HepG2 (cell line): ENCODE measurements around the gene EI24. TPM values are rescaled to one million over a fixed set of nuclear protein-coding genes. Genes with fewer than 3 reads are reported as not detected.

Experiments used
- FOSL2 ChIP-seq: sonication (generic); formaldehyde crosslinking; IDR thresholded peaks from 2 replicates; pipeline ENCODE4 v1.4.0; 2020; ENCODE audit warnings: missing genetic modification reagents
- GZF1 ChIP-seq: sonication (generic); formaldehyde crosslinking; IDR thresholded peaks from 2 replicates; pipeline ENCODE4 v1.5.1; 2020; ENCODE audit warnings: mild to moderate bottlenecking, missing genetic modification reagents
- HNF4G ChIP-seq, 2 experiments: sonication (generic) in 1 of 2; formaldehyde crosslinking in 1 of 2; IDR thresholded peaks; 2 replicates each; pipeline versions ENCODE4 v1.4.0 to v1.6.1; 2011 to 2020; ENCODE audit warnings: borderline replicate concordance in 2 of 2, low read depth in 2 of 2, mild to moderate bottlenecking in 2 of 2, low read length in 1 of 2, missing genetic modification reagents in 1 of 2, moderate library complexity in 1 of 2
- HNRNPLL ChIP-seq: fragments of 200-400 bp; formaldehyde crosslinking; IDR thresholded peaks from 2 replicates; pipeline ENCODE4 v1.6.1; 2017; ENCODE audit warnings: mild to moderate bottlenecking, low read depth, low read length; ENCODE audit not compliant: poor library complexity, severe bottlenecking
- HOXD1 ChIP-seq: sonication (generic); formaldehyde crosslinking; IDR thresholded peaks from 2 replicates; pipeline ENCODE4 v1.5.0; 2020; ENCODE audit warnings: missing genetic modification reagents
- JUND ChIP-seq: sonication (generic); formaldehyde crosslinking; IDR thresholded peaks from 2 replicates; pipeline ENCODE4 v1.8.0; 2022; ENCODE audit warnings: mild to moderate bottlenecking, missing genetic modification reagents
- KDM5B ChIP-seq: sonication (generic); formaldehyde crosslinking; IDR thresholded peaks from 2 replicates; pipeline ENCODE4 v1.4.0; 2020; ENCODE audit warnings: missing genetic modification reagents, mild to moderate bottlenecking, borderline replicate concordance
- NFKB2 ChIP-seq: sonication (generic); formaldehyde crosslinking; IDR thresholded peaks from 2 replicates; pipeline ENCODE4 v1.4.0; 2020; ENCODE audit warnings: missing genetic modification reagents, borderline replicate concordance
- PCBP1 ChIP-seq: fragments of 200-400 bp; formaldehyde crosslinking; IDR thresholded peaks from 2 replicates; pipeline ENCODE4 v1.6.1; 2017; ENCODE audit warnings: mild to moderate bottlenecking, low read depth, low read length, borderline replicate concordance
- ZNF33A ChIP-seq: sonication (generic); formaldehyde crosslinking; IDR thresholded peaks from 2 replicates; pipeline ENCODE4 v1.5.1; 2020; ENCODE audit warnings: missing genetic modification reagents, mild to moderate bottlenecking, moderate library complexity, borderline replicate concordance
- ZSCAN22 ChIP-seq: sonication (generic); formaldehyde crosslinking; IDR thresholded peaks from 2 replicates; pipeline ENCODE4 v1.4.0; 2020; ENCODE audit warnings: mild to moderate bottlenecking, missing genetic modification reagents
- polyA plus RNA-seq, 8 experiments: library from polyadenylated mRNA; depleted of rRNA in 3 of 8; stranded (reverse) in 7 of 8; unstranded in 1 of 8; fragments of >200 nt; fragmentation: Illumina TruSeq in 4 of 8; extraction: Trizol in 4 of 8; gene quantifications; 2 replicates each; pipeline versions ENCODE4 v1.2.1 to v1.2.3, GENCODE V29; 2011 to 2016; ENCODE audit warnings: low read depth in 4 of 8, missing spikeins in 1 of 8, mixed read lengths in 1 of 8; ENCODE audit not compliant: insufficient read depth in 1 of 8
- total RNA-seq, 5 experiments: library from RNA; depleted of rRNA; stranded (reverse); fragments of >200 nt; fragmentation: Illumina TruSeq; extraction: Trizol; gene quantifications; 2 replicates each; pipeline ENCODE4 v1.2.3, GENCODE V29; 2016; ENCODE audit warnings: low read depth in 1 of 5
- TF ChIP-seq, protein P1 (sequence below): IDR thresholded peaks from 2 replicates; pipeline ENCODE4 v1.6.1; 2016; ENCODE audit warnings: low read depth, missing genetic modification reagents, missing compliant biosample characterization
- TF ChIP-seq, protein P2 (sequence below): sonication (generic); formaldehyde crosslinking; IDR thresholded peaks from 2 replicates; pipeline ENCODE4 v1.5.0; 2020; ENCODE audit warnings: mild to moderate bottlenecking, missing genetic modification reagents
- TF ChIP-seq, protein P3 (sequence below): sonication (generic); formaldehyde crosslinking; IDR thresholded peaks from 2 replicates; pipeline ENCODE4 v1.8.0; 2022; ENCODE audit warnings: mild to moderate bottlenecking, missing genetic modification reagents; ENCODE audit not compliant: insufficient replicate concordance
- TF ChIP-seq, protein P4 (sequence below): sonication (generic); formaldehyde crosslinking; IDR thresholded peaks from 2 replicates; pipeline ENCODE4 v1.4.0; 2020; ENCODE audit warnings: missing genetic modification reagents

The EI24 gene
- total and polyA plus RNA-seq, 2 of the 13 experiments (the other 11 are each of a cell fraction or from before 2014, with no cell fraction given), result 84.7 to 126 TPM

DNA sequence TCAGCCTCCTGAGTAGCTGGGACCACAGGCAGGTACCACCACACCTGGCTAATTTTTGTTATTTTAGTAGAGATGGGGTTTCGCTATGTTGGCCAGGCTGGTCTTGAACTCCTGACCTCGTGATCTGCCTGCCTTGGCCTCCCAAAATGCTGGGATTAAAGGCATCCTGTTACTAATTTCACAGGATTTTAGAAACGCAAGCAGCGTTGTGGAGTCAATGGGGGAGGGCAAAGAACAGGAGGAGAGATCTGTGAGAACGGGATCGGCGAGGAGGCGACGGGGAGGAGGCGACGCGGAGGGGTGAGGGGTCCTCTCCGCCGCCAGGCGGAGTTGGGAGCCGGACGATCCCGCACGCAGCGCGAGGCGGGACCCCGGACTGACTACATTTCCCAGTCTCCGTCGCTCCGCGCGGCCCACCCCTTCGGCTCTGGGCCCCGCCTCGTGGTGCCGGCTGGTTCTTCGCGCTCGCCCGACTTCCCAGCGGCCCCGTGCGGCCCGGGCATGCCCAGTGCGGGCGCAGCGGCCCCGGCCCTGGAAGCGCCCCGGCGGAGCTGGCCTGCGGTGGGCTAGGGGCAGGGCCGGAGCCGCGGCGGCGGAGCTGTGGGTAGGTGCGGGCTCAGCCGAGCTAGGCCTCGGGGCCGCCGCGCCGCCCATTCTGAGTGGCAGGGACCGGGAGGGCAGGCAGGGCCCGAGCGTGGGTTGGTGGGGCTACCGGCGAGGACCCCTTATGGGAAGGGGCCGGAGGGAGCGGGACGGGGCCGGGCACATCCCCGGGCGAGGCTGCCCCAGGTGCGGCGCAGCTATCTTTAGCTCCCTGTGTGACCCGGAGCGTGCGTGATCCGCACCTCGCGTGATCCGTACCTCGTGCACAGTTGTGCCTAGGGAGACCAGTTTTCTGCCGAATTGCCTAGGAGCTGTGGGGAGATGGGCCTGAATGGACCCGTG lies at the start of gene EI24 (continued):
- TF ChIP-seq, protein P1, sequence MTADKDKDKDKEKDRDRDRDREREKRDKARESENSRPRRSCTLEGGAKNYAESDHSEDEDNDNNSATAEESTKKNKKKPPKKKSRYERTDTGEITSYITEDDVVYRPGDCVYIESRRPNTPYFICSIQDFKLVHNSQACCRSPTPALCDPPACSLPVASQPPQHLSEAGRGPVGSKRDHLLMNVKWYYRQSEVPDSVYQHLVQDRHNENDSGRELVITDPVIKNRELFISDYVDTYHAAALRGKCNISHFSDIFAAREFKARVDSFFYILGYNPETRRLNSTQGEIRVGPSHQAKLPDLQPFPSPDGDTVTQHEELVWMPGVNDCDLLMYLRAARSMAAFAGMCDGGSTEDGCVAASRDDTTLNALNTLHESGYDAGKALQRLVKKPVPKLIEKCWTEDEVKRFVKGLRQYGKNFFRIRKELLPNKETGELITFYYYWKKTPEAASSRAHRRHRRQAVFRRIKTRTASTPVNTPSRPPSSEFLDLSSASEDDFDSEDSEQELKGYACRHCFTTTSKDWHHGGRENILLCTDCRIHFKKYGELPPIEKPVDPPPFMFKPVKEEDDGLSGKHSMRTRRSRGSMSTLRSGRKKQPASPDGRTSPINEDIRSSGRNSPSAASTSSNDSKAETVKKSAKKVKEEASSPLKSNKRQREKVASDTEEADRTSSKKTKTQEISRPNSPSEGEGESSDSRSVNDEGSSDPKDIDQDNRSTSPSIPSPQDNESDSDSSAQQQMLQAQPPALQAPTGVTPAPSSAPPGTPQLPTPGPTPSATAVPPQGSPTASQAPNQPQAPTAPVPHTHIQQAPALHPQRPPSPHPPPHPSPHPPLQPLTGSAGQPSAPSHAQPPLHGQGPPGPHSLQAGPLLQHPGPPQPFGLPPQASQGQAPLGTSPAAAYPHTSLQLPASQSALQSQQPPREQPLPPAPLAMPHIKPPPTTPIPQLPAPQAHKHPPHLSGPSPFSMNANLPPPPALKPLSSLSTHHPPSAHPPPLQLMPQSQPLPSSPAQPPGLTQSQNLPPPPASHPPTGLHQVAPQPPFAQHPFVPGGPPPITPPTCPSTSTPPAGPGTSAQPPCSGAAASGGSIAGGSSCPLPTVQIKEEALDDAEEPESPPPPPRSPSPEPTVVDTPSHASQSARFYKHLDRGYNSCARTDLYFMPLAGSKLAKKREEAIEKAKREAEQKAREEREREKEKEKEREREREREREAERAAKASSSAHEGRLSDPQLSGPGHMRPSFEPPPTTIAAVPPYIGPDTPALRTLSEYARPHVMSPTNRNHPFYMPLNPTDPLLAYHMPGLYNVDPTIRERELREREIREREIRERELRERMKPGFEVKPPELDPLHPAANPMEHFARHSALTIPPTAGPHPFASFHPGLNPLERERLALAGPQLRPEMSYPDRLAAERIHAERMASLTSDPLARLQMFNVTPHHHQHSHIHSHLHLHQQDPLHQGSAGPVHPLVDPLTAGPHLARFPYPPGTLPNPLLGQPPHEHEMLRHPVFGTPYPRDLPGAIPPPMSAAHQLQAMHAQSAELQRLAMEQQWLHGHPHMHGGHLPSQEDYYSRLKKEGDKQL (CRISPR knock-in tag), result 0 out of 2 replicates have a peak, but pooled peaks have one; percentile 30
- TF ChIP-seq, protein P2, sequence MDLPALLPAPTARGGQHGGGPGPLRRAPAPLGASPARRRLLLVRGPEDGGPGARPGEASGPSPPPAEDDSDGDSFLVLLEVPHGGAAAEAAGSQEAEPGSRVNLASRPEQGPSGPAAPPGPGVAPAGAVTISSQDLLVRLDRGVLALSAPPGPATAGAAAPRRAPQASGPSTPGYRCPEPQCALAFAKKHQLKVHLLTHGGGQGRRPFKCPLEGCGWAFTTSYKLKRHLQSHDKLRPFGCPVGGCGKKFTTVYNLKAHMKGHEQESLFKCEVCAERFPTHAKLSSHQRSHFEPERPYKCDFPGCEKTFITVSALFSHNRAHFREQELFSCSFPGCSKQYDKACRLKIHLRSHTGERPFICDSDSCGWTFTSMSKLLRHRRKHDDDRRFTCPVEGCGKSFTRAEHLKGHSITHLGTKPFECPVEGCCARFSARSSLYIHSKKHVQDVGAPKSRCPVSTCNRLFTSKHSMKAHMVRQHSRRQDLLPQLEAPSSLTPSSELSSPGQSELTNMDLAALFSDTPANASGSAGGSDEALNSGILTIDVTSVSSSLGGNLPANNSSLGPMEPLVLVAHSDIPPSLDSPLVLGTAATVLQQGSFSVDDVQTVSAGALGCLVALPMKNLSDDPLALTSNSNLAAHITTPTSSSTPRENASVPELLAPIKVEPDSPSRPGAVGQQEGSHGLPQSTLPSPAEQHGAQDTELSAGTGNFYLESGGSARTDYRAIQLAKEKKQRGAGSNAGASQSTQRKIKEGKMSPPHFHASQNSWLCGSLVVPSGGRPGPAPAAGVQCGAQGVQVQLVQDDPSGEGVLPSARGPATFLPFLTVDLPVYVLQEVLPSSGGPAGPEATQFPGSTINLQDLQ (CRISPR knock-in tag), result peak; percentile 89; the same call in 1 of the 2 replicates
- TF ChIP-seq FOSL2 (CRISPR knock-in tag) (peak; percentile 39; the same call in 1 of the 2 replicates), HNRNPLL (peak; percentile 79), HNF4G (IDR thresholded peaks at IDR 0.05; ENCODE audit: borderline replicate concordance, low read depth, low read length) (no peak), HNF4G (CRISPR knock-in tag; IDR thresholded peaks at IDR 0.05; ENCODE audit: borderline replicate concordance, low read depth) (no peak), JUND (CRISPR knock-in tag) (no peak), KDM5B (CRISPR knock-in tag) (peak; percentile 88), GZF1 (no peak), NFKB2 (no peak; the same call in 1 of the 2 replicates), HOXD1 (CRISPR knock-in tag) (no peak), PCBP1 (no peak), ZNF33A (CRISPR knock-in tag) (no peak), ZSCAN22 (CRISPR knock-in tag) (no peak)
- TF ChIP-seq, protein P3, sequence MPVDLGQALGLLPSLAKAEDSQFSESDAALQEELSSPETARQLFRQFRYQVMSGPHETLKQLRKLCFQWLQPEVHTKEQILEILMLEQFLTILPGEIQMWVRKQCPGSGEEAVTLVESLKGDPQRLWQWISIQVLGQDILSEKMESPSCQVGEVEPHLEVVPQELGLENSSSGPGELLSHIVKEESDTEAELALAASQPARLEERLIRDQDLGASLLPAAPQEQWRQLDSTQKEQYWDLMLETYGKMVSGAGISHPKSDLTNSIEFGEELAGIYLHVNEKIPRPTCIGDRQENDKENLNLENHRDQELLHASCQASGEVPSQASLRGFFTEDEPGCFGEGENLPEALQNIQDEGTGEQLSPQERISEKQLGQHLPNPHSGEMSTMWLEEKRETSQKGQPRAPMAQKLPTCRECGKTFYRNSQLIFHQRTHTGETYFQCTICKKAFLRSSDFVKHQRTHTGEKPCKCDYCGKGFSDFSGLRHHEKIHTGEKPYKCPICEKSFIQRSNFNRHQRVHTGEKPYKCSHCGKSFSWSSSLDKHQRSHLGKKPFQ (CRISPR knock-in tag), result no peak
- TF ChIP-seq, protein P4, sequence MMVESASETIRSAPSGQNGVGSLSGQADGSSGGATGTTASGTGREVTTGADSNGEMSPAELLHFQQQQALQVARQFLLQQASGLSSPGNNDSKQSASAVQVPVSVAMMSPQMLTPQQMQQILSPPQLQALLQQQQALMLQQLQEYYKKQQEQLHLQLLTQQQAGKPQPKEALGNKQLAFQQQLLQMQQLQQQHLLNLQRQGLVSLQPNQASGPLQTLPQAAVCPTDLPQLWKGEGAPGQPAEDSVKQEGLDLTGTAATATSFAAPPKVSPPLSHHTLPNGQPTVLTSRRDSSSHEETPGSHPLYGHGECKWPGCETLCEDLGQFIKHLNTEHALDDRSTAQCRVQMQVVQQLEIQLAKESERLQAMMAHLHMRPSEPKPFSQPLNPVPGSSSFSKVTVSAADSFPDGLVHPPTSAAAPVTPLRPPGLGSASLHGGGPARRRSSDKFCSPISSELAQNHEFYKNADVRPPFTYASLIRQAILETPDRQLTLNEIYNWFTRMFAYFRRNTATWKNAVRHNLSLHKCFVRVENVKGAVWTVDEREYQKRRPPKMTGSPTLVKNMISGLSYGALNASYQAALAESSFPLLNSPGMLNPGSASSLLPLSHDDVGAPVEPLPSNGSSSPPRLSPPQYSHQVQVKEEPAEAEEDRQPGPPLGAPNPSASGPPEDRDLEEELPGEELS (CRISPR knock-in tag), result peak; percentile 22; the same call in 1 of the 2 replicates
